ENCODE data around the gene DTNBP1.
"Not testable (repeated sequence)": the region's sequence is repeated elsewhere in the genome, so short reads cannot be mapped to it uniquely, and the experiment has no call there.

The DTNBP1 gene

DNA sequence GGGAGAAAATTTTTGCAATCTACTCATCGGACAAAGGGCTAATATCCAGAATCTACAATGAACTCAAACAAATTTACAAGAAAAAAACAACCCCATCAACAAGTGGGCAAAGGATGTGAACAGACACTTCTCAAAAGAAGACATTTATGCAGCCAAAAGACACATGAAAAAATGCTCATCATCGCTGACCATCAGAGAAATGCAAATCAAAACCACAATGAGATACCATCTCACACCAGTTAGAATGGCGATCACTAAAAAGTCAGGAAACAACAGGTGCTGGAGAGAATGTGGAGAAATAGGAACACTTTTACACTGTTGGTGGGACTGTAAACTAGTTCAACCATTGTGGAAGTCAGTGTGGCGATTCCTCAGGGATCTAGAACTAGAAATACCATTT lies 4.1 kb upstream of the DTNBP1 start:
- DNase-seq = not testable (repeated sequence)

DNA sequence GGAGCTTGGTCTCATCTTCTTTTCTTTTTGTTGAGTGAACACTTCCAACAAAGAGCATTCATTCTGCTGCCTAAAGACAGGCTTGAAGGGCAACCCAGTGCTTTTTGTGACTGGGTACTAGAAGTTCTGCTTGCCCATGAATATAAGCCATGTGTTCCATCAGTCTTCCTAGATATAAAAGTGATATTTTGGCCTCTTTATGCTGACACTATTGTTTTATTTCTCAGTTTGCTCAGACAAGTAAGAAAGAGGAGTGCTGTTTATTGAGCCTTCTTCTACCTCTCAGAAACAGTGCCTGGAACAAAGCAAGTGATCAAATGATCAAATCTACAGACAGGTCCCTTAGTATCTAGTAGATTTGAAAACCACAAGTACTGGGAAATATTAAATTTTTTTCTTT lies 2.4 kb upstream of the DTNBP1 start:
- DNase-seq = no peak

GRCh38 chr6:15663130-15663871 lies 473 bp upstream of the DTNBP1 start:
- no peak for DNase-seq

DNA sequence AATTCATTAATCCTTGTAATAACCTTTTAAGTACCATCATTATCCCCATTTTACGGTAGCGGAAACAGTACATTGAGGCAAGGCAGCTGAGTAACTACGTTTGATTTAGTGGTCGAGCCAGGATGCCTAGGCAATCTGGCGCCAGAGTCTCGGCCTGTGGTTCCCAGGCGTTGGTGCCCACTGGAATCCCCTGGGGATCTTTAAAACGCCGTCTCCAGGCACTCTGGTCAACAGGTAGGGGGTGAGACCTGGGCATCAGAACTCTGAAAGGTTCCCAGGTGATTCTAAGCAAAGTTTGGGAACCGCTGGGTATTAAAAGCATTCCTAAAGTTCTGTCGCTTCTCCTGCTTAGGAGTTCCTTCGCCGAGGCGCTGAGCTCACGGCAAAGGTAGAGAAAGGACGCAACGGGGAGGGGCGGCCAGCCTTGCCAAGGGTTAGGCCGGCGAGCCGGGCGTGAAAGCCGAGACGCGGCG lies 939 bp downstream of the DTNBP1 start:
- DNase-seq = no peak

DNA sequence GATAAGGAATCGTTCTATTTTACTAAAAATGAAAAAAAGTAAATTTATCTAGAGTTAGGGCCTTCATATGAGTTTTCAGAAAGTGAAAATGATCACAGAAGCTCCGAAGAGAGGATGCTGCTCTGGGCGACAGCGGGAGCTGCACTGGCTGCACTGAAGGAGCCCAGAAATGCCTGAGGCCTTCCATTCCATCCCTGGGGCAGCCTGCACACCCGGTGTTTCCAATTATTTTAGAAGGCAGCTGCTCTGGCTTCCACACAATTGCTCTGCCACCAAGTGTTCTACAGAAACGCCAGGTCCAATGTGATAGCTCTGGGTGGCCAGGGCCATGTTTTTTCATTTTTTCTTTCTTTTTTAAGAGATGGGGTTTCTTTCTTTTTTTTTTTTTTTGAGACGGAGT lies 3.6 kb downstream of the DTNBP1 start:
- DNase-seq = no peak

- no peak for DNase-seq
Measured at GRCh38 chr6:15658181-15658744, 4.6 kb downstream of the DTNBP1 start.

- DNase-seq = no peak
Measured at GRCh38 chr6:15657290-15657689, 5.5 kb downstream of the DTNBP1 start.

DNA sequence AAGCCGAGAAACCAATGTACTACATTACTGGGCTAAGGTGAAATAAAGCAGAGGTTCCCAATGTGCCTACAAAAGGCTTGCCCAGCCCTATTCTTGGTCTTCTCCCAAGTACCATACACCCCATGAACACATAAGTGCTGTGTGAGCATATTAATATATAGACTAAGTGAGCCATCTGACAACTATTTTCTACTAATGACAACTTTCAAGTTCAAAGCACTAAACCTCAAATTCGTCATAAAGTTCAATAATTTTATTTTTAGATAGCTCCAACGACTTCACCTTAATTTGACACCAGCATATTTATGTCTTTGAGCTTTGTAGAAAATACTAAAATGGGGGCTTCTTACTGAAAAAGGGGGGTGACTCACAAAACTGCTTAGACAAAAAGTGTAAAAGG lies 6.7 kb downstream of the DTNBP1 start:
- DNase-seq = no peak

- DNase-seq = no peak
Measured at GRCh38 chr6:15654250-15654649, 8.6 kb downstream of the DTNBP1 start.

- no peak for DNase-seq
Measured at GRCh38 chr6:15653581-15653980, 9.2 kb downstream of the DTNBP1 start.

- not testable (repeated sequence) for DNase-seq
Measured at GRCh38 chr6:15650004-15650559, 12.7 kb downstream of the DTNBP1 start.

GRCh38 chr6:15644904-15645303 lies 17.9 kb downstream of the DTNBP1 start:
- no peak for DNase-seq

DNA sequence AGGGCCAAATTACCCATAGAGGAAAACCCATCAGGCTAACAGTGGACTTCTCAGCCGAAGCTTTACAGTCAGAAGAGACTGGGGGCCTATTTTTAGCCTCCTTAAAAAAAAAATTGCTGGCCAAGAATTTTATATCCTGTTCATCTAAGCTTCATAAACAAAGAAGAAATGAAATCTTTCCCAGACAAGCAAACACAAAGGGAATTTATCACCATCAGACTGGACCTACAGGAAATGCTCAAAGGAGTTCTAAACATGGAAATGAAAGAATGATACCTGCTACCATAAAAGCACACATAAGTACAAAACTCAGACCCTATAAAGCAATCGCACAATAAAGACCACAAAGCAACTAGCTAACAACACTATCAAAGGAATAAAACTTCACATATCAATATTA lies 19.3 kb downstream of the DTNBP1 start:
- no peak for DNase-seq

- no peak for DNase-seq
Measured at GRCh38 chr6:15642276-15642675, 20.6 kb downstream of the DTNBP1 start.

DNA sequence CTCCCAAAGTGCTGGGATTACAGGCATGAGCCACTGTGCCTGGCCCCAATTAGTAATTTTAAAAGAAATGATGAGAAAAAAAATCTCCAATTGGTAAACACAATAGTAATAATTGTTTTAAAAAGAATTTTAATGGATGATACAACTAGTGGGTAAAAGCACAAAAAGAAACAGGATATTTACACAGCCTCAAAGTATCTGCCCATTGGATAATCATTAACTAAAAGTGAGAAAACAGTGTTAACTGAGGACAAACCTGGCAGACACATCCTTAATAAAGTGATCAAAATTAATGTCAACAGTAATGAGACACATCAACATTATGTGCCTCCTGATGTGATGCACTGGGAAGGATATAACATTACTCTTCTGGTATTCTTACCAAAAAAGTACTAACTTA lies 24.5 kb downstream of the DTNBP1 start:
- no peak for DNase-seq

- no peak for DNase-seq
Measured at GRCh38 chr6:15631432-15631831, 31.4 kb downstream of the DTNBP1 start.

DNA sequence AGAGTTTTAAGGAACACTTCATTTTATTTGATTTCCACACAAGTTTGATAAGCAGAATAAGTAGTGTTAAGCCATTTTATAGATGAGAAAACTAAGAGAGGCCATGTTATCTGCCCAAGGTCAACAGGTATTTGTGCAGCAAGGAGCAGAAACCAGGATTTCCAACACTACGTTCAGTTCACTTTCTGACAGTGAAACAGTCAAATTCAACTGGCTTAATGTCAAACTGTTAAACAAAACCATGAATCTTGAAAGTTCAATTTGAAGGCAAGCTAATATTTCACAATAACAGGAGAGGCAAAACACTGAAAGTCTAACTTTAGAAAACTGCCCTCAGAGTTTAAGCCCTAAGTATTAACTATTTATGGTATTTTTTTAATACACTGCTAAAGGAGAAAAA lies 32.6 kb downstream of the DTNBP1 start:
- no peak for DNase-seq

- no peak for DNase-seq
Measured at GRCh38 chr6:15629487-15629886, 33.3 kb downstream of the DTNBP1 start.

DNA sequence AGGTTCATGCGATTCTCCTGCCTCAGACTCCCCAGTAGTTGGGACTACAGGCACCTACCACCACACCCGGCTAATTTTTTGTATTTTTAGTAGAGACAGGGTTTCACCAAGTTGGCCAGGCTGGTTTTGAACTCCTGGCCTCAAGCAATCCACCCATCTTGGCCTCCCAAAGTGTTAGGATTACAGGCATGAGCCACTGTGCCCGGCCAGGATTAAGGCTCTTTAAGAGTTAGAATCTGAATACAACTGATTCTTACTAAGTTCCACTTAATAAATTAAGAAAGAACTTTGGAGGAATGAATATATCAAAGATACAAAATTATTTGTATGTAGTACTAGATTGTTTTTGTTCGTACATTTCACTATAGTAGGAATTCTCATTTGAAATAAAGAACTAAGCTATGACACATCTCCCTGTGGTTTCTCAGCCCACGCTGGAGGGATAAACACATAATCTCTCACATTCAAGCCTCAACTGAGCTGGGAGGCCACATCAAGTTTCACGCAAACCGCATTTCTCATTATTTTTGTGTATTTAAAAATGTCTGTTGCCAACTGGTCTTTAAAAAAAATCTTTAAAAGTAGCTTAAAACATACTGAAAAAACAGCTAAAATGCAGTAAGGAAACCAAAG lies 34.2 kb downstream of the DTNBP1 start:
- peak; percentile 55 for DNase-seq

GRCh38 chr6:15627821-15628220 lies 35.0 kb downstream of the DTNBP1 start:
- DNase-seq = no peak

DNA sequence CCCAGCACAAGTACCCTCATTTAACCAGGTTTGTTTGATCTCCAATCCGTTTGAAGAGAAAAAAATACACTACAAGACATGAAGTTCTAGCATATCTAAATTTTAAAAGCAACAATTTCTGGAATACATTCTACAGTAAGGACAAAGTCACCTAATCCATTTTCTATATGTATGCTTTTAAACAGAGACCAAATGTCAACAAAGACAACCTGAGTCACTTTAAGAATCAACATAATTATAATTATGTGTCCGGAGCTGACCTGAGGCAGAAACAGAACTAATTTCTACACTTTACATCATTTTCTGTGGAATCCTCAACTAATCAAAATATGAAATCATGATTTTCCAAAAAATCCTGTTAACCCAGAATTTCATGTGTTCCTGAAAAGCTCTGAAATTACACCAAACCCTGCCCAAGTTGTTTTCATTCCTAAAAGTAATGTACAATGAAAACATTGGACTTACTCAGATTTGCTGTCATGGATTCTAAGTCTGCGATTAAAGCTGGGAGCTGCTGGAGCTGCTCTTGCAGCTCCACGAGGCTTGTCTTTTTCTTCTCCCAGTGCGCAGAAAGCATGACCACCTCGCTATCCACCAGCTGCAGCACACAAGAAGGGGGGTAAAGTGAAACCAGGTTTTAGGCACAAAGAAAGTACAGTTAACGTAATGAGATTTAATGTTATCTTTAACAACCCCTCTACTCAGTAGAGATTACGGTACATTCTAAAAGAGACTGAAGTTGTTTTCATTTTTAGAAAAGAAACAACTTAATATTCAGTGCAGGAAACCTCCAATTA lies 35.8 kb downstream of the DTNBP1 start:
- no peak for DNase-seq

DNA sequence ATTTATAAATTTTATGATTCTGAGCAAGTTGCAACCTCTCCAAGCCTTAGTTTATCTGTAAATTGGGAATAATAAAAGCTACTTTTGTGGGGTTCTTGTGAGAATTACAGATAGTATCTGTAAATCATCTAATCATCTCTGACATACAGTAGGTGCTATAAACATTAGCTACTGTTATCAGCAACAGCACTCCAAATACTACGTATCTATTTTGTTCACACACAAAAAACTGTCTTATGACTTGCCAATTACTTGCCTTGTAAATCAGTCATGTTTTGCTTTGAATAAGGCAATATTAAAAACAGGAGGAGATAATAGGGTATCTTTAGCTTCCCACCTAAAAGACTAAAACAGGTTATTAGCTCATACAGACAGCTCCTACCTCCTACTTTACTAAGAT lies 36.7 kb downstream of the DTNBP1 start:
- no peak for DNase-seq
